ENCODE data around the gene KCNH1. TPM values are rescaled to one million over a fixed set of nuclear protein-coding genes. Genes with fewer than 3 reads are reported as not detected.

The KCNH1 gene
- total RNA-seq, 1 donor from 2014 or later: under 0.01 TPM

DNA sequence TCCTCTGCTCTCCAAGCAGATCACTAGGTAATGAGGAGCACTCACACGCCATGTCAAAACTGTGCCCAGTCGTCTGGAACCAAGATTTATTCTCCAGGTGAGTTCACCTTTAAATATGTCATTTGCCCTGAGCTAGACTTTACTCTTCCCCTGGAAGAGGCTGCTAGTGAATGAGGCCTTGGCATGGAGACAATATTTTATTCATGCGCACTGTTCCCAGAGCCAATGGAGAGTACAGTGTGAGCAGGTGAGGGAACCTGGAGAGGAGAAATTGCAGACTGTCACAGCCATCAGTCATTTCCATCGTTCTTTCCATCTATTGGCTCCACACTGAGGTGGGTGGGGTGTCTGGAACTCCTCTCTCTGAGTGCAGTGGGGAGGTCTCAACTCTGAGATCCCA is 333.6 kb downstream of the KCNH1 start:
- DNase-seq (ENCODE audit: low read depth) (no peak), FAIRE-seq (peak; percentile 47)
- H3K27me3 ChIP-seq (ENCODE audit: control insufficient read depth, insufficient read depth, low read length): no peaks in the 10 kb centered on the region
- no peak overlapping the region for H3K4me3 ChIP-seq (ENCODE audit: low read depth, low read length)
- TF ChIP-seq CTCF (IDR thresholded peaks at IDR 0.05; ENCODE audit: insufficient read depth, low read length, severe bottlenecking): no peak
- H3K36me3 ChIP-seq (ENCODE audit: control insufficient read depth, insufficient read depth, low read length): no peaks in the 10 kb centered on the region

GRCh38 chr1:210797422-210797821 is 336.5 kb downstream of the KCNH1 start:
- H3K27me3 ChIP-seq (ENCODE audit: control insufficient read depth, insufficient read depth, low read length): no peaks in the 10 kb centered on the region
- TF ChIP-seq CTCF (IDR thresholded peaks at IDR 0.05; ENCODE audit: insufficient read depth, low read length, severe bottlenecking): no peak
- no peak overlapping the region for H3K4me3 ChIP-seq (ENCODE audit: low read depth, low read length)
- no peaks in the 10 kb centered on the region for H3K36me3 ChIP-seq (ENCODE audit: control insufficient read depth, insufficient read depth, low read length)
- FAIRE-seq: no peak
- no peak for DNase-seq (ENCODE audit: low read depth)

DNA sequence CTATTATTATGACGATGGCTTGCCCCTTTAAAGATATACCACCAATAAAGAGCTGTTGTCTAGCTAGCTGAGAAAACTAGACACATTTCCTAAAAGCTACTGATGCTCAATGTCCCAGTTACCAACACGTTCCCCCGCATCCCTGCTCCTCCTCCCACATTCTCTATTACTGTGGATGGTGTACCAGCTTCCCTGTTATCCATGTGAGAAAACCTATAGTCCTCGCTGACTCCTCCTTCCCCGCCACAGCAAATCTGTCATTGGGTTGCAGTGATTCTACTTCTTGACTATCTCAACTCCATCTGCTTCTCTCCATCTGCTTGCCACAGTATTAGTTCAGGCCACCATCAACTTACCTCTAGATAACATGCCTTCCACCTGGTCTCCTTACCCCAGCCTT is 337.5 kb downstream of the KCNH1 start:
- no peak for TF ChIP-seq CTCF (IDR thresholded peaks at IDR 0.05; ENCODE audit: insufficient read depth, low read length, severe bottlenecking)
- no peaks in the 10 kb centered on the region for H3K36me3 ChIP-seq (ENCODE audit: control insufficient read depth, insufficient read depth, low read length)
- no peaks in the 10 kb centered on the region for H3K27me3 ChIP-seq (ENCODE audit: control insufficient read depth, insufficient read depth, low read length)
- no peak overlapping the region for H3K4me3 ChIP-seq (ENCODE audit: low read depth, low read length)
- DNase-seq (ENCODE audit: low read depth) (no peak), FAIRE-seq (no peak)

DNA sequence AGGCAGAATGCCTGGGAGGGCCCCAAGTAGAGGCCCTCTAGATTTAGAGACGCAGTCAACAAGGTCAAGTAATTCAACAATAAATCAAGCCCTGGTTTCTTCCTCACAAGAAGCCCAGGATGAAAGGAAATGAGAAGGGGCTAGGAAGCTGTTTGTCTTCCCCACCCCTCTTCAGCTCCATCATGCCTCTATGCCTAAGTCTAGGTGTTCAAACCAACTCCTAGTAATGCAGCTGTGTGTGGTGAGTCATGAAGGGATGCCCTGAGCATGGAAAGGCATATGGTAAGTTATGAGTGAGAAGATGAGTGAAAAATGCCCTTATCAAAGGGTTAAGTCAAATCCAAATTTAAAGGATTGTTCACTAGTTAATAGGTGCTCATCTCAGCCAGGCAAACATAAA is 339.5 kb downstream of the KCNH1 start:
- TF ChIP-seq CTCF (IDR thresholded peaks at IDR 0.05; ENCODE audit: insufficient read depth, low read length, severe bottlenecking): no peak
- Histone ChIP-seq H3K27me3 (ENCODE audit: control insufficient read depth, insufficient read depth, low read length) (no peaks in the 10 kb centered on the region), H3K36me3 (ENCODE audit: control insufficient read depth, insufficient read depth, low read length) (no peaks in the 10 kb centered on the region), H3K4me3 (ENCODE audit: low read depth, low read length) (no peak overlapping the region)
- no peak for DNase-seq (ENCODE audit: low read depth)
- no peak for FAIRE-seq

DNA sequence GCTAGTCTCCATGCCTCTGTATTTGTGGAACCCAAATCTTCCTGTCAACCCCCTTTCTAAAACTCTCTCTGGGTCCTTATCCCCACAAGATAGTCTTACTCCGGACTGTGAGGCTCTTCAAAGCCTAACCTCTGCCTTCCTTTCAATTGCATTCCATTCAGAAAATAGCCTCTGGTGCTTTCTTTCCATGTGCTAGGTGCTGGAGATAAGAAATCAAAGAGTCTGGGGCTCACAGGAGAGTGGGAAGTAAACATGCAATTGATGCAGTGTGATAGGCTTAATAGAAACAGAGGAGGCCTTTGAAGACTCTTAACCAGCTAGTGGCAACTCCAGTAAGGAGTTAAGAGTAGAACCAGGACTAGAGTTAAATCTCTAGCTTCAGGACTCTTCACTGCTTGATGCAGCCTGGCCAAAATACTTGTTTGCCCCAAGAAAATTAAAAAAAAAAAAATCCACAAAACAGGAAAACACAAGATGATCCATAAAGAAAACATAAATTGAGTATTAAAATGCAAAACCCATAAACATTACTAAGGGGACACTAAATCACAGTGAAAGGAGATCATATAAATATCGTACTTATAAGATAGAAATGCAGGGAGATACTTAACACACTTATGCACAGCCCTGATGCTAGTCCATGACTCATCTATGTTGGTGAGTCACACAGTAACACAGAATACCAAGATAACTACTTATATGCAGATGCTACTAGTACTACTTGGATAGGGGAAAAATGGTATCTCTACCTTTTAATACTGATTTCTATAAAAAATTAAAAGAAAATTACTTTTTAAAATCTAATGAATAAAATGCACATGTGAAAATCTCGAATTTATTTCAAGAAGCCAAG is 341.5 kb downstream of the KCNH1 start:
- Histone ChIP-seq H3K4me3 (ENCODE audit: low read depth, low read length) (no peak overlapping the region), H3K27me3 (ENCODE audit: control insufficient read depth, insufficient read depth, low read length) (no peaks in the 10 kb centered on the region), H3K36me3 (ENCODE audit: control insufficient read depth, insufficient read depth, low read length) (no peaks in the 10 kb centered on the region)
- no peak for TF ChIP-seq CTCF (IDR thresholded peaks at IDR 0.05; ENCODE audit: insufficient read depth, low read length, severe bottlenecking)
- FAIRE-seq (no peak), DNase-seq (ENCODE audit: low read depth) (peak; percentile 80)

DNA sequence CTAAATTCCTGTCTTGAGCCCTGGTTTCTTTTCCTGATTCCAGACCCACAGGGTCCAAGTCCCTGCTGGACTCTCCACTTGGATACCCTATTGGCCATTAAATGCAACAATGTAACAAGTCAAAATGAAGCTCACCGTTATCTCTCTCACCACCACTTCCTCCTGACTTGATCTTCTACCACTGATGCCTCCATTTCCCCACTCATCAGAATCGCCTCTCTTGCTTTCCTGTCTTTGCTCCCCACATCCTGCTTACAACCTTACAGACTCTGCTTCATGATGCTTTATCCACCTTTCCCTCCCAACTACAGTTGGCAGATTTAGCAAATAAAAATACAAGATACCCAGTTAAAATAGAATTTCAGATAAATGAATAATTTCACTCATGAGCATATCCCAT is 343.8 kb downstream of the KCNH1 start:
- no peaks in the 10 kb centered on the region for H3K36me3 ChIP-seq (ENCODE audit: control insufficient read depth, insufficient read depth, low read length)
- FAIRE-seq (no peak), DNase-seq (ENCODE audit: low read depth) (no peak)
- TF ChIP-seq CTCF (IDR thresholded peaks at IDR 0.05; ENCODE audit: insufficient read depth, low read length, severe bottlenecking): no peak
- H3K27me3 ChIP-seq (ENCODE audit: control insufficient read depth, insufficient read depth, low read length): no peaks in the 10 kb centered on the region
- H3K4me3 ChIP-seq (ENCODE audit: low read depth, low read length): no peak overlapping the region
